ENCODE results near the gene GOLIM4. TPM values are rescaled to one million over a fixed set of nuclear protein-coding genes. Genes with fewer than 3 reads are reported as not detected.
A peak's percentile ranks its signal among the peaks of the same experiment; 100 is the strongest.

GOLIM4 gene
- total RNA-seq, 1 experiment from 2014 or later: 24.6 TPM

DNA sequence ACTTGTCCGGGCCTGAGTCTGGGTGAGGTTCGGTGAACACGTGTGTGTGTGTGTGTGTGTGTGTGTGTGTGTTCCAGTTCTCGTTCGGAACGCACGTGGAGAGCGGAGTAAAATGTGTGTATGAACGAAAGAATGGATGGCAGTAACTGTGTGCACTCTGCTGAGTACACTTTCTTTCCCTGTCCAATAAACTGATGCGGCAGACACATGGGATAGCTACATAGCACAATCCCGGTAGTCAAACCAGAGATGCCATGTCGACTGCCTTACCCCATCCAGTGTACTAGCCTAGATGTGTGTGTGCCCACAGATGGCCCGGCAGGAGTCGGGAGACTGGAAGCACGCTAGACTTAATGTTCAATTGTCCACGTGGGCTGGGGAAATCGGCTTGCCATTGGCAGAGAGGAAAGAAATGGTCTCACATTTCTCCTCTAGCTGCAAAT, 507 bp upstream of the GOLIM4 start:
- Histone ChIP-seq H2BK20ac (ENCODE audit: low read depth, low read length, poor library complexity, severe bottlenecking) (no peak overlapping the region), H3K56ac (ENCODE audit: insufficient read length, low read depth, low read length) (no peak overlapping the region), H4K20me1 (ENCODE audit: control insufficient read depth, insufficient read depth, insufficient read length) (no peaks in the 10 kb centered on the region), H3K4me2 (ENCODE audit: insufficient read depth, insufficient read length, low read length) (peak overlapping the region; percentile 99), H3K79me2 (ENCODE audit: insufficient read depth, low read length) (peaks cover 10% of the 10 kb centered on the region; the same call in 1 of the 2 replicates), H3K14ac (ENCODE audit: insufficient read depth, low read length) (peak overlapping the region; percentile 38; the same call in 1 of the 2 replicates), H3K18ac (ENCODE audit: insufficient read length, low read depth, low read length) (peak overlapping the region; percentile 45), H3K23me2 (ENCODE audit: insufficient read length, low read depth, low read length, poor library complexity, severe bottlenecking) (peaks cover 10% of the 10 kb centered on the region), H4K91ac (ENCODE audit: insufficient read length, low read depth, low read length) (no peak overlapping the region), H2AFZ (ENCODE audit: low read length) (no peak overlapping the region), H3K4me1 (ENCODE audit: insufficient read depth, low read length) (peaks cover 6% of the 10 kb centered on the region), H4K5ac (ENCODE audit: insufficient read length, low read depth, low read length) (peak overlapping the region; percentile 46), H3K9me3 (ENCODE audit: control insufficient read depth, low read depth, low read length) (no peaks in the 10 kb centered on the region), H2AK5ac (ENCODE audit: insufficient read length, low read length) (no peak overlapping the region), H3K9ac (ENCODE audit: extremely low read depth, insufficient read length, low read length) (peak overlapping the region; percentile 60), H2BK15ac (ENCODE audit: low read depth, low read length) (no peak overlapping the region), H3K4ac (ENCODE audit: low read depth, low read length) (no peak overlapping the region), H3K27ac (ENCODE audit: insufficient read length, low read depth, low read length) (no peak overlapping the region), H2BK120ac (ENCODE audit: low read depth, low read length, poor library complexity, severe bottlenecking) (no peak overlapping the region), H2BK12ac (ENCODE audit: insufficient read length, low read depth, low read length) (no peak overlapping the region), H3K23ac (ENCODE audit: insufficient read length, low read depth, low read length) (no peak overlapping the region), H3T11ph (ENCODE audit: low read length) (no peak overlapping the region), H3K27me3 (ENCODE audit: insufficient read depth, low read length) (no peaks in the 10 kb centered on the region), H2BK5ac (ENCODE audit: insufficient read length, low read length) (no peak overlapping the region), H4K8ac (replicated peaks; ENCODE audit: insufficient read length, low read depth, low read length) (no peak overlapping the region), H3K79me1 (ENCODE audit: insufficient read depth, low read depth, low read length, poor library complexity, severe bottlenecking) (no peaks in the 10 kb centered on the region)
- Mint-ChIP-seq H3K27ac (peak overlapping the region in 2 of 3 experiments; percentile 90 to 98; a peak in 4 of 7 replicates), H3K4me3 (peak overlapping the region; percentile 79 to 96), H3K36me3 (ENCODE audit: insufficient read depth in 1 of 3, low read depth in 3 of 3) (no peaks in the 10 kb centered on the region; a peak in 1 of 7 replicates), H3K27me3 (ENCODE audit: low read depth) (no peaks in the 10 kb centered on the region; the same call in 1 of the 2 replicates), H3K4me1 (peaks cover 36 to 44% of the 10 kb centered on the region in 2 experiments), H3K9me3 (no peaks in the 10 kb centered on the region)
- peak; percentile 52 for DNase-seq
- no CpG with 5 or more reads among the region's 17 CpGs for WGBS (ENCODE audit: extremely low coverage, insufficient read length, low lambda C conversion rate)
- no peak for TF ChIP-seq CTCF (conservative IDR thresholded peaks at IDR 0.05)
